SK-N-SH treated with all-trans-retinoic acid at 6 μM for 48 hours (cell line): ENCODE measurements around the gene PTGER3.

Source experiments
- ATAC-seq: fragments of 200-7000 bp; cut with Tn5 transposase; 3 replicates; pipeline ENCODE4 v1.9.1; 2020; ENCODE audit warnings: mild to moderate bottlenecking, moderate library complexity
- ARNTL ChIP-seq: fragments of 450-650 bp; formaldehyde crosslinking; IDR thresholded peaks from 2 replicates; pipeline ENCODE4 v1.5.0; 2020; ENCODE audit warnings: low read depth, mild to moderate bottlenecking, moderate library complexity, borderline replicate concordance
- BACH2 ChIP-seq: fragments of 250-450 bp; sonication (Bioruptor Pico); IDR thresholded peaks from 2 replicates; pipeline ENCODE4 v1.9.0; 2021; ENCODE audit warnings: mild to moderate bottlenecking, borderline replicate concordance
- CSDC2 ChIP-seq: fragments of 250-450 bp; sonication (Bioruptor Pico); IDR thresholded peaks from 2 replicates; pipeline ENCODE4 v1.5.0; 2020; ENCODE audit warnings: mild to moderate bottlenecking, moderate library complexity
- ESRRG ChIP-seq: fragments of 250-450 bp; sonication (Bioruptor Pico); IDR thresholded peaks from 2 replicates; pipeline ENCODE4 v1.6.1; 2021; ENCODE audit warnings: mild to moderate bottlenecking
- GLIS3 ChIP-seq: fragments of 250-450 bp; sonication (Bioruptor Pico); IDR thresholded peaks from 2 replicates; pipeline ENCODE4 v1.5.0; 2020; ENCODE audit warnings: mild to moderate bottlenecking, moderate library complexity
- ISL1 ChIP-seq: fragments of 250-450 bp; sonication (Bioruptor Pico); IDR thresholded peaks from 2 replicates; pipeline ENCODE4 v2.1.2; 2022; ENCODE audit warnings: mild to moderate bottlenecking, moderate library complexity
- OSR1 ChIP-seq: fragments of 250-450 bp; sonication (Bioruptor Pico); IDR thresholded peaks from 2 replicates; pipeline ENCODE4 v1.8.0; 2022; ENCODE audit warnings: moderate library complexity, mild to moderate bottlenecking, inconsistent platforms
- PPARA ChIP-seq: fragments of 250-450 bp; sonication (Bioruptor Pico); IDR thresholded peaks from 2 replicates; pipeline ENCODE4 v1.5.0; 2020; ENCODE audit warnings: mild to moderate bottlenecking, borderline replicate concordance
- RARB ChIP-seq: fragments of 250-450 bp; sonication (Bioruptor Pico); IDR thresholded peaks from 2 replicates; pipeline ENCODE4 v1.8.0; 2021; ENCODE audit warnings: mild to moderate bottlenecking, moderate library complexity
- SNAI2 ChIP-seq: fragments of 250-450 bp; sonication (Bioruptor Pico); IDR thresholded peaks from 2 replicates; pipeline ENCODE4 v1.5.0; 2020; ENCODE audit warnings: mild to moderate bottlenecking, moderate library complexity
- TCF4 ChIP-seq: fragments of 250-450 bp; sonication (Bioruptor Pico); IDR thresholded peaks from 2 replicates; pipeline ENCODE4 v1.8.0; 2021; ENCODE audit warnings: mild to moderate bottlenecking, moderate library complexity, borderline replicate concordance
- TOX ChIP-seq: fragments of 250-450 bp; sonication (Bioruptor Pico); IDR thresholded peaks from 2 replicates; pipeline ENCODE4 v1.8.0; 2021; ENCODE audit warnings: mild to moderate bottlenecking, moderate library complexity, borderline replicate concordance
- ZC3H10 ChIP-seq: fragments of 250-450 bp; sonication (Bioruptor Pico); IDR thresholded peaks from 2 replicates; pipeline ENCODE4 v1.5.1; 2021; ENCODE audit warnings: mild to moderate bottlenecking, moderate library complexity
- ZFP3 ChIP-seq: fragments of 250-450 bp; sonication (Bioruptor Pico); IDR thresholded peaks from 2 replicates; pipeline ENCODE4 v1.5.0; 2020; ENCODE audit warnings: mild to moderate bottlenecking, moderate library complexity
- ZFP30 ChIP-seq: fragments of 450-650 bp; formaldehyde crosslinking; IDR thresholded peaks from 2 replicates; pipeline ENCODE4 v1.5.0; 2022; ENCODE audit warnings: mild to moderate bottlenecking, moderate library complexity
- ZNF565 ChIP-seq: fragments of 450-650 bp; formaldehyde crosslinking; conservative IDR thresholded peaks from 2 replicates; pipeline ENCODE4 v1.5.0; 2020; ENCODE audit warnings: low read depth, mild to moderate bottlenecking, moderate library complexity
- ZNF70 ChIP-seq: fragments of 450-650 bp; formaldehyde crosslinking; IDR thresholded peaks from 2 replicates; pipeline ENCODE4 v1.5.0; 2020; ENCODE audit warnings: mild to moderate bottlenecking, moderate library complexity
- ZNF8 ChIP-seq: fragments of 450-650 bp; formaldehyde crosslinking; IDR thresholded peaks from 2 replicates; pipeline ENCODE4 v1.5.0; 2020; ENCODE audit warnings: mild to moderate bottlenecking, moderate library complexity
- TF ChIP-seq, protein P1 (sequence below): fragments of 250-450 bp; sonication (Bioruptor Pico); IDR thresholded peaks from 2 replicates; pipeline ENCODE4 v1.5.1; 2021; ENCODE audit warnings: mild to moderate bottlenecking, moderate library complexity
- TF ChIP-seq, protein P2 (sequence below): fragments of 250-450 bp; sonication (Bioruptor Pico); IDR thresholded peaks from 2 replicates; pipeline ENCODE4 v1.5.1; 2020; ENCODE audit warnings: low read depth, mild to moderate bottlenecking, moderate library complexity
- TF ChIP-seq, protein P3 (sequence below): fragments of 250-450 bp; sonication (Bioruptor Pico); IDR thresholded peaks from 2 replicates; pipeline ENCODE4 v1.8.0; 2020; ENCODE audit warnings: mild to moderate bottlenecking, moderate library complexity, borderline replicate concordance
- TF ChIP-seq, protein P4 (sequence below): fragments of 250-450 bp; sonication (Bioruptor Pico); IDR thresholded peaks from 2 replicates; pipeline ENCODE4 v1.8.0; 2021; ENCODE audit warnings: low read depth, mild to moderate bottlenecking, moderate library complexity, borderline replicate concordance

Gene PTGER3

GRCh38 chr1:71068325-71069240 is 21.0 kb upstream of the PTGER3 start:
- ATAC-seq, result no peak
- TF ChIP-seq ZFP30 (CRISPR knock-in tag) (no peak), TOX (CRISPR knock-in tag) (no peak), SNAI2 (CRISPR knock-in tag) (no peak), GLIS3 (no peak), ZFP3 (CRISPR knock-in tag) (no peak), TCF4 (CRISPR knock-in tag) (no peak), PPARA (CRISPR knock-in tag) (no peak), ISL1 (no peak), ARNTL (CRISPR knock-in tag) (no peak), CSDC2 (CRISPR knock-in tag) (no peak)
- TF ChIP-seq, protein P1, sequence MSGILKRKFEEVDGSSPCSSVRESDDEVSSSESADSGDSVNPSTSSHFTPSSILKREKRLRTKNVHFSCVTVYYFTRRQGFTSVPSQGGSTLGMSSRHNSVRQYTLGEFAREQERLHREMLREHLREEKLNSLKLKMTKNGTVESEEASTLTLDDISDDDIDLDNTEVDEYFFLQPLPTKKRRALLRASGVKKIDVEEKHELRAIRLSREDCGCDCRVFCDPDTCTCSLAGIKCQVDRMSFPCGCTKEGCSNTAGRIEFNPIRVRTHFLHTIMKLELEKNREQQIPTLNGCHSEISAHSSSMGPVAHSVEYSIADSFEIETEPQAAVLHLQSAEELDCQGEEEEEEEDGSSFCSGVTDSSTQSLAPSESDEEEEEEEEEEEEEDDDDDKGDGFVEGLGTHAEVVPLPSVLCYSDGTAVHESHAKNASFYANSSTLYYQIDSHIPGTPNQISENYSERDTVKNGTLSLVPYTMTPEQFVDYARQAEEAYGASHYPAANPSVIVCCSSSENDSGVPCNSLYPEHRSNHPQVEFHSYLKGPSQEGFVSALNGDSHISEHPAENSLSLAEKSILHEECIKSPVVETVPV (CRISPR knock-in tag), result no peak
- TF ChIP-seq, protein P2, sequence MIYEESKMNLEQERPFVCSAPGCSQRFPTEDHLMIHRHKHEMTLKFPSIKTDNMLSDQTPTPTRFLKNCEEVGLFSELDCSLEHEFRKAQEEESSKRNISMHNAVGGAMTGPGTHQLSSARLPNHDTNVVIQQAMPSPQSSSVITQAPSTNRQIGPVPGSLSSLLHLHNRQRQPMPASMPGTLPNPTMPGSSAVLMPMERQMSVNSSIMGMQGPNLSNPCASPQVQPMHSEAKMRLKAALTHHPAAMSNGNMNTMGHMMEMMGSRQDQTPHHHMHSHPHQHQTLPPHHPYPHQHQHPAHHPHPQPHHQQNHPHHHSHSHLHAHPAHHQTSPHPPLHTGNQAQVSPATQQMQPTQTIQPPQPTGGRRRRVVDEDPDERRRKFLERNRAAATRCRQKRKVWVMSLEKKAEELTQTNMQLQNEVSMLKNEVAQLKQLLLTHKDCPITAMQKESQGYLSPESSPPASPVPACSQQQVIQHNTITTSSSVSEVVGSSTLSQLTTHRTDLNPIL (CRISPR knock-in tag), result no peak
- TF ChIP-seq, protein P3, sequence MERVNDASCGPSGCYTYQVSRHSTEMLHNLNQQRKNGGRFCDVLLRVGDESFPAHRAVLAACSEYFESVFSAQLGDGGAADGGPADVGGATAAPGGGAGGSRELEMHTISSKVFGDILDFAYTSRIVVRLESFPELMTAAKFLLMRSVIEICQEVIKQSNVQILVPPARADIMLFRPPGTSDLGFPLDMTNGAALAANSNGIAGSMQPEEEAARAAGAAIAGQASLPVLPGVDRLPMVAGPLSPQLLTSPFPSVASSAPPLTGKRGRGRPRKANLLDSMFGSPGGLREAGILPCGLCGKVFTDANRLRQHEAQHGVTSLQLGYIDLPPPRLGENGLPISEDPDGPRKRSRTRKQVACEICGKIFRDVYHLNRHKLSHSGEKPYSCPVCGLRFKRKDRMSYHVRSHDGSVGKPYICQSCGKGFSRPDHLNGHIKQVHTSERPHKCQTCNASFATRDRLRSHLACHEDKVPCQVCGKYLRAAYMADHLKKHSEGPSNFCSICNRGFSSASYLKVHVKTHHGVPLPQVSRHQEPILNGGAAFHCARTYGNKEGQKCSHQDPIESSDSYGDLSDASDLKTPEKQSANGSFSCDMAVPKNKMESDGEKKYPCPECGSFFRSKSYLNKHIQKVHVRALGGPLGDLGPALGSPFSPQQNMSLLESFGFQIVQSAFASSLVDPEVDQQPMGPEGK (CRISPR knock-in tag), result no peak
- TF ChIP-seq, protein P4, sequence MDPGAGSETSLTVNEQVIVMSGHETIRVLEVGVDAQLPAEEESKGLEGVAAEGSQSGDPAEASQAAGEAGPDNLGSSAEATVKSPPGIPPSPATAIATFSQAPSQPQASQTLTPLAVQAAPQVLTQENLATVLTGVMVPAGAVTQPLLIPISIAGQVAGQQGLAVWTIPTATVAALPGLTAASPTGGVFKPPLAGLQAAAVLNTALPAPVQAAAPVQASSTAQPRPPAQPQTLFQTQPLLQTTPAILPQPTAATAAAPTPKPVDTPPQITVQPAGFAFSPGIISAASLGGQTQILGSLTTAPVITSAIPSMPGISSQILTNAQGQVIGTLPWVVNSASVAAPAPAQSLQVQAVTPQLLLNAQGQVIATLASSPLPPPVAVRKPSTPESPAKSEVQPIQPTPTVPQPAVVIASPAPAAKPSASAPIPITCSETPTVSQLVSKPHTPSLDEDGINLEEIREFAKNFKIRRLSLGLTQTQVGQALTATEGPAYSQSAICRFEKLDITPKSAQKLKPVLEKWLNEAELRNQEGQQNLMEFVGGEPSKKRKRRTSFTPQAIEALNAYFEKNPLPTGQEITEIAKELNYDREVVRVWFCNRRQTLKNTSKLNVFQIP (CRISPR knock-in tag), result no peak

- ATAC-seq, result no peak
- TF ChIP-seq ZNF565 (CRISPR knock-in tag), result no peak
- TF ChIP-seq OSR1, result no peak
- no peak for TF ChIP-seq PPARA (CRISPR knock-in tag)
- TF ChIP-seq, protein P2 (CRISPR knock-in tag), result no peak
Observed at GRCh38 chr1:71054791-71055190, 7.2 kb upstream of the PTGER3 start.

DNA sequence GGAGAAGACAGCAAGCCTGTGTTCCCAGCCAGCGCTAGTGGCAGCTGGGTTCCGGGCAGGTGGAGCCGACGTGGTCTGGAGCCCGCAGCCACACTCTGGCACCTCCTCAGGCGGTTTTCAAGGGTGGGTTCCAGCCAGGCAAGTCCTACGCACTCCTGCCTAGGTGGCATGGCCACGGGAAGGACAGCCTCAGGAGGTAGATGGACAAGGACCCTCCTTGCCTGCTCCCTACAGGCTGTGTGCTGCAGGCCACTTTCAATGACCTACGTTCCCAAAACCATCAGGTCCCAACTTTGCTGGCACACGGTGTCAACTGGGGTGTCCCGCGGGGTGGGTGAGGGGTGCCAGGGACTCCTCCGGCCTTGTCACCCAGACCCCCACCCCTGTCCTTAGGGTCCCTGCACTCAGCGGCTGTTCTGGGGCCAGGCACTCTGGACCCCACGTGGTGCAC is 6.7 kb upstream of the PTGER3 start:
- TF ChIP-seq CSDC2 (CRISPR knock-in tag) (no peak), OSR1 (no peak), ESRRG (CRISPR knock-in tag) (no peak), ISL1 (no peak), GLIS3 (no peak), PPARA (CRISPR knock-in tag) (no peak)

DNA sequence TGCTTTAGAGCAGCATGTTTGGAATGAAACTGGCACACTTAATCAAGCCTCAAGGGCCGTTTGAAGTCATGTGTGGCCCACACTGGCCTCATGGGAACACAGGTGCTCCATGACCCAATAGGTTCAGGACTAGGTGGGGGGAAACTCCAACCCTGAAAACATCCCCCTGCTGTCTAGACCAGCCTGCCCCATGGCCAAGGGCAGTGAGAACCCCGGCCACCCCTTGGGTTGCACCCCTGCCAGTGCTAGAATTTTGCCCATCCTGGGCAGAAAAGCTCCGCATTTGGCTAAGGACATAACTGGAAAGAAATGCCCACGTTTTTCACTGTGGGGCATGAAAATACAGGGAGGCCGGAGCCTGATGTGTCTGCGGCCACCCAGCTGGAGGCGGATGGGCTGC is 6.1 kb upstream of the PTGER3 start:
- peak; percentile 12 for ATAC-seq
- TF ChIP-seq TOX (CRISPR knock-in tag), result no peak
- TF ChIP-seq, protein P3 (CRISPR knock-in tag), result no peak
- TF ChIP-seq ZFP30 (CRISPR knock-in tag), result no peak
- no peak for TF ChIP-seq ZNF565 (CRISPR knock-in tag)
- TF ChIP-seq PPARA (CRISPR knock-in tag), result no peak
- no peak for TF ChIP-seq GLIS3
- TF ChIP-seq BACH2 (CRISPR knock-in tag), result no peak
- TF ChIP-seq ZNF8 (CRISPR knock-in tag), result no peak
- TF ChIP-seq, protein P2 (CRISPR knock-in tag), result no peak
- TF ChIP-seq TCF4 (CRISPR knock-in tag), result no peak
- no peak for TF ChIP-seq ZC3H10 (CRISPR knock-in tag)
- no peak for TF ChIP-seq ZNF70 (CRISPR knock-in tag)
- TF ChIP-seq RARB, result no peak

More for the DNA sequence above, 6.7 kb upstream of the PTGER3 start:
- ATAC-seq, result peak; percentile 5
